DND-41 (cell line): Measurements from ENCODE around the gene ABHD8.

Experiments
- ATAC-seq: fragments of 200-7000 bp; cut with Tn5 transposase; 3 replicates; pipeline ENCODE4 v1.9.1; 2021; ENCODE audit warnings: low read depth; ENCODE audit not compliant: insufficient read depth
- DNase-seq: peaks from one replicate; pipeline ENCODE4 v3.0.0-alpha.2; 2020
- H2AFZ ChIP-seq: 2 replicates; pipeline ENCODE4 v1.6.0; 2012; ENCODE audit warnings: low read depth, low read length
- H3K27ac ChIP-seq: 2 replicates; pipeline ENCODE4 v1.5.1; 2012; ENCODE audit warnings: low read length, inconsistent platforms
- H3K27me3 ChIP-seq: fragments of 200-600 bp; sonication (generic); 2 replicates; pipeline ENCODE4 v1.6.0; 2012; ENCODE audit warnings: low read length, mild to moderate bottlenecking, inconsistent platforms; ENCODE audit not compliant: insufficient read depth, poor library complexity
- H3K36me3 ChIP-seq: 2 replicates; pipeline ENCODE4 v1.5.1; 2012; ENCODE audit warnings: low read length, inconsistent platforms; ENCODE audit not compliant: insufficient read depth
- H3K4me1 ChIP-seq: 2 replicates; pipeline ENCODE4 v1.5.1; 2012; ENCODE audit warnings: mild to moderate bottlenecking, low read length; ENCODE audit not compliant: insufficient read depth
- H3K4me2 ChIP-seq: 2 replicates; pipeline ENCODE4 v1.6.0; 2012; ENCODE audit warnings: mild to moderate bottlenecking, moderate library complexity, low read length, inconsistent platforms; ENCODE audit not compliant: insufficient read depth
- H3K4me3 ChIP-seq, 2 experiments: fragments of 200-600 bp in 1 of 2; shearing (Covaris generic) in 1 of 2; 2 replicates each; pipeline ENCODE4 v1.5.1; 2012 to 2016; ENCODE audit warnings: inconsistent platforms in 2 of 2, low read length in 2 of 2, mild to moderate bottlenecking in 2 of 2, low read depth in 1 of 2, moderate library complexity in 1 of 2
- H3K79me2 ChIP-seq: 2 replicates; pipeline ENCODE4 v1.6.0; 2012; ENCODE audit warnings: low read length, inconsistent platforms; ENCODE audit not compliant: insufficient read depth
- H3K9ac ChIP-seq: 2 replicates; pipeline ENCODE4 v1.6.0; 2012; ENCODE audit warnings: low read depth, mild to moderate bottlenecking, inconsistent platforms, low read length, moderate library complexity
- H3K9me3 ChIP-seq: 2 replicates; pipeline ENCODE4 v1.5.1; 2012; ENCODE audit warnings: low read length, moderate library complexity, mild to moderate bottlenecking, inconsistent platforms; ENCODE audit not compliant: insufficient read depth, severe bottlenecking
- H4K20me1 ChIP-seq: 2 replicates; pipeline ENCODE4 v1.6.0; 2012; ENCODE audit warnings: low read length; ENCODE audit not compliant: insufficient read depth
- EZH2 ChIP-seq: IDR thresholded peaks from 3 replicates; pipeline ENCODE4 v1.6.1; 2012; ENCODE audit warnings: borderline replicate concordance, low read depth, mild to moderate bottlenecking, moderate library complexity, low read length, inconsistent platforms; ENCODE audit not compliant: severe bottlenecking
- TF ChIP-seq, protein P1 (sequence below): IDR thresholded peaks from 2 replicates; pipeline ENCODE4 v1.5.1; 2012; ENCODE audit warnings: borderline replicate concordance, low read length, moderate library complexity, mild to moderate bottlenecking; ENCODE audit not compliant: poor library complexity, severe bottlenecking; ENCODE audit errors: extremely low read depth

Gene ABHD8

DNA sequence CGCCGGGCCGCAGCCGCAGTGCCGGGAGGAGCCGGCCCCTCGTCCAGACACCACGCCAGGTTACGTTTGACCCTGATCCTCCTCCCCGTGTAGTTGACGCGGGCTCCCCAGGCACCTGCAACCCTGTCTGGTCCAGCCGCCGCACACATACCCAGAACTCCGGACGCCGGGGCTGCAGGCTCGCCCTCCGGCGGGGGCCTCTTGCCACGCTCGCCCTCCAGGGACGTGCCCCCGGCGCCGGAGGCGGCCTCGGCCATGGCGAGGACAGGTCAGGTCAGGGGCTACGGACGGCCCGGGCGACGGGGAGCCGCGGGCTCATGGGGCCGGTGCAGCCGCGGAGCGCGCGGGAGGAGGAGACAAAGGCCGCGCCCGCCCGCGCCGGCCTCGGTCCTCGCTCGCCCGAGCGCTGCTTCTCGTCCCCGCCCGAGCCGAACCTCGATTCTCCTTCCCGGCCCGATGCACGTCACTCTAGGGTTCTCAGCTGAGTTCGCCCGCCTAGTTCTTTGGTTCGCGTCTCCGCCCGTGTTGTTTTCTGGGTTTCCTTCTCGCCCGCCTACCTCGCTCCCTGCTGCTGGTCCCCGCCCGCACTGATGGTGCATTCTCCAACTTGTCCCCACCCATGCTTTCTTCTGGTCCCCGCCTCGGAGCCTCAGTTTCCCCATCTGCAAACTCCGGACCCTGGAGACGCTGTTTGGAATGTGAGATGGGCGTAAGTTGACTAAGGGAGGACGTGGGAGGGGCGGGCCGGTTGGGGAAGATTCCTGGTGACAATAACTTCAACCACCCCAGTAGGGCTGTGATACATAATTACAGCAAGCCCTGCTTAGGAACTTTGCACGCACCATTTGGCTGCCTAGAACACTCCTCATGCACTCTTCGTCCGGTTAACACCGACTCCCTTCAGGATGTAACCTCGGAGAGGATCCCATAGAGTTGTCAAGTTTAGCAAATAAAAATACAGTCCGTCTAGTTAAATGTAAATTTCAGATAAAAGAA, 31.5 kb upstream of the ABHD8 start, which contains the start of gene ANO8:
TSS of gene ANO8 (minus strand) at position 442 of the 996 bp plus-strand sequence. CDS start at position 257, 185 bp downstream.
- H2AFZ ChIP-seq = peak within 1 kb of the TSS; percentile 76
- peak within 1 kb of the TSS; percentile 77 for H3K9ac ChIP-seq
- ATAC-seq = peak; percentile 63
- peak within 1 kb of the TSS; percentile 99 for H3K4me2 ChIP-seq
- peak; percentile 99 for DNase-seq
- H3K4me1 ChIP-seq = peaks cover 56% of the 10 kb centered on the region
- H3K27me3 ChIP-seq = no peaks in the 10 kb centered on the region
- peaks cover 17% of the 10 kb centered on the region for H3K36me3 ChIP-seq
- peaks cover 18% of the 10 kb centered on the region for H3K79me2 ChIP-seq
- H4K20me1 ChIP-seq = peaks cover 9% of the 10 kb centered on the region
- H3K4me3 ChIP-seq = peak within 1 kb of the TSS; percentile 49 to 99
- peak within 1 kb of the TSS; percentile 59 for H3K27ac ChIP-seq
- H3K9me3 ChIP-seq = no peaks in the 10 kb centered on the region
- TF ChIP-seq EZH2 = no peak
- TF ChIP-seq, protein P1, sequence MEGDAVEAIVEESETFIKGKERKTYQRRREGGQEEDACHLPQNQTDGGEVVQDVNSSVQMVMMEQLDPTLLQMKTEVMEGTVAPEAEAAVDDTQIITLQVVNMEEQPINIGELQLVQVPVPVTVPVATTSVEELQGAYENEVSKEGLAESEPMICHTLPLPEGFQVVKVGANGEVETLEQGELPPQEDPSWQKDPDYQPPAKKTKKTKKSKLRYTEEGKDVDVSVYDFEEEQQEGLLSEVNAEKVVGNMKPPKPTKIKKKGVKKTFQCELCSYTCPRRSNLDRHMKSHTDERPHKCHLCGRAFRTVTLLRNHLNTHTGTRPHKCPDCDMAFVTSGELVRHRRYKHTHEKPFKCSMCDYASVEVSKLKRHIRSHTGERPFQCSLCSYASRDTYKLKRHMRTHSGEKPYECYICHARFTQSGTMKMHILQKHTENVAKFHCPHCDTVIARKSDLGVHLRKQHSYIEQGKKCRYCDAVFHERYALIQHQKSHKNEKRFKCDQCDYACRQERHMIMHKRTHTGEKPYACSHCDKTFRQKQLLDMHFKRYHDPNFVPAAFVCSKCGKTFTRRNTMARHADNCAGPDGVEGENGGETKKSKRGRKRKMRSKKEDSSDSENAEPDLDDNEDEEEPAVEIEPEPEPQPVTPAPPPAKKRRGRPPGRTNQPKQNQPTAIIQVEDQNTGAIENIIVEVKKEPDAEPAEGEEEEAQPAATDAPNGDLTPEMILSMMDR = no peak

DNA sequence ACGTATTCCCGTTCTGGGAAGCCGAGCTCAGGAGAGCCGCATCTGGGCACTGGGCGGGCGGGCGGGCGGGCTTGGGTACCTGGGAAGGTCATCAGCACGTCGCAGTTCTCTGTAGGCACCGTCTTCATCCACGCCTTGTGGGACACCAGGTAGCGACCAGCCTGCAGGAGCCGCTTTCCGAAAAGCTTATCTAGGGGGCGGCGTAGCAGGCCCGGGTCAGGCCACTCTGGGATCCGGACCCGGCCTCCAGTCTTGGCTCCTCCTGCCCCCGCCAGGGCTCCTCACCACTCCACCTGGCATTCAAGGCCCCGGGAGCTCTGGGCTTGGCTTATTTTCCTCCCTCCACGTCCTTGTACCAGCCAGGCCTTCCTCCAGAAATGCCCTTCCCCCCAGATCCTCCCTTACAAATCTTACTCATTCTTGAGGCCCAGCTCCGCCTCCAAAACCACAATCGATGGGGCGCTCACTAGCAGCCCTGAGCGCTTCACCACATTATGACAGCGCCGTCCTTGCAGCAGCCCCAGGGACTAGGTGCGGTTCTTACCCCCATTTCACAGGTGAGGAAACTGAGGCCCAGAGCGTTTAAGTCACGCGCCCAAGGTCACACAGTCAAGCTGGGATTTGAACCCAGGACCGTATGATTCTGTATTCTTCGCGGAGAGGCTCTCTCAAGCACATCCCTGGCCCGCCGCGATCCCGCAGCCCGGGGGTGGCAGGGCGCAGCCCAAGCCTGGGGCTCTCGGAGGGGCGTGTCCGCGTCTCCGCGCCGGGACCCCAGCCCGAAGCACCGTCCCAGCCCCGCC, 30.6 kb upstream of the ABHD8 start:
- H4K20me1 ChIP-seq = peaks cover 9% of the 10 kb centered on the region
- peaks cover 11% of the 10 kb centered on the region for H3K36me3 ChIP-seq
- H3K9me3 ChIP-seq = no peaks in the 10 kb centered on the region
- peak overlapping the region; percentile 59 for H3K27ac ChIP-seq
- H3K79me2 ChIP-seq = peaks cover 16% of the 10 kb centered on the region
- H3K4me3 ChIP-seq = peak overlapping the region; percentile 49 to 75
- DNase-seq = peak; percentile 85
- peak overlapping the region; percentile 99 for H3K4me2 ChIP-seq
- H3K27me3 ChIP-seq = no peaks in the 10 kb centered on the region
- TF ChIP-seq, protein P1 = no peak
- no peak for TF ChIP-seq EZH2
- ATAC-seq = peak; percentile 38
- H3K9ac ChIP-seq = peak overlapping the region; percentile 77
- peaks cover 50% of the 10 kb centered on the region for H3K4me1 ChIP-seq
- H2AFZ ChIP-seq = peak overlapping the region; percentile 76

DNA sequence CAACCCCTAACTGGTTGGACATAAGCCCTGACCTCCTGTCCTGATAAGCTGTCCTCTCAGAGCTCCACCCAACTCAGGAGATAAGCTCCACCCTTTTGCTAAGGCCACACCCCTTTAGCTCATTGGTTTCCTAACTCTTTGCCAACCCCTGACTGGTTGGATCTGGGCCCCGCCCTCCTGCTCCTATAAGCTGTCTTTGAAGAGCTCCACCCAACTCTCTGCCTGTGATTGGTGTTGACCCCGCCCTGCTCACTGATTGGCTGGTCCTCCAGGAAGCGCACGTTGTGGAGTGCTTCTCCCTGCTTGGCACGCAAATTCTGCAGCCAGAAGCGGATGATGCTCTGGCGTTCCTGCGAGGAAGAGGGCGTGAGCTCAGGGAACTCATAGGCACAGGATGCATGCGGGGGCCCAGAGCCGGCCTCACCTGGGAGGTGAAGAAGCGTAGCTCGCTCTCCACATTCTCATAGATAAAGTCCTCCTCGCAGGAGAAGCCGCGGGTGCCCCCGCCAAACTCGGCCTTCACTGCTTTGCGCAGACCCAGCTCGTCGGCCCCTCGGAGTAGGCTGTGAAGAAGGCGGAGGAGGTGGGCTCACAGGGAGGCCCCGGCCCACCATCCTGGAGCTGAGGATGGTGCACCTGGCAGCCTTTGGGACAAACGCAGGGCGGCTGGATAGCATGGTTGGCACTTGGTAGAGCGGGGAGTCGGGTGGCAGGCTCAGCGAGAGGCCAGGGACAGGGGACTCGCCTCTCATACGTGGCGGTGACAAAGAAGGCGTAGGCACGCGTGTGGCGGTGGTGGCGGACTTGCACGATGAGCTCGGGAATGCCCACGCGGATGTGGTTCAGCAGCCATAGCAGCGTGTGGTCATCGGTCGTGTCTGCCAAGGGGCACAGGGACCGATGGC, 29.7 kb upstream of the ABHD8 start:
- Histone ChIP-seq H3K27me3 (no peaks in the 10 kb centered on the region), H4K20me1 (peaks cover 4% of the 10 kb centered on the region; the same call in 1 of the 2 replicates), H3K4me2 (peak overlapping the region; percentile 33; the same call in 1 of the 2 replicates), H3K36me3 (peaks cover 7% of the 10 kb centered on the region), H3K9ac (no peak overlapping the region), H2AFZ (no peak overlapping the region), H3K79me2 (peaks cover 7% of the 10 kb centered on the region), H3K4me1 (peaks cover 42% of the 10 kb centered on the region), H3K9me3 (no peaks in the 10 kb centered on the region), H3K27ac (no peak overlapping the region), H3K4me3 (0 out of 4 replicates have a peak overlapping the region, but pooled peaks of 1 of the 2 experiments have one; percentile 4)
- DNase-seq (peak; percentile 76), ATAC-seq (no peak)
- TF ChIP-seq, protein P1 = no peak
- TF ChIP-seq EZH2 = no peak
